Measurements from ENCODE around the gene GPC5. TPM values are rescaled to one million over a fixed set of nuclear protein-coding genes. Genes with fewer than 3 reads are reported as not detected.

The GPC5 gene
- total RNA-seq, 1 experiment from 2014 or later, result 0.21 TPM

DNA sequence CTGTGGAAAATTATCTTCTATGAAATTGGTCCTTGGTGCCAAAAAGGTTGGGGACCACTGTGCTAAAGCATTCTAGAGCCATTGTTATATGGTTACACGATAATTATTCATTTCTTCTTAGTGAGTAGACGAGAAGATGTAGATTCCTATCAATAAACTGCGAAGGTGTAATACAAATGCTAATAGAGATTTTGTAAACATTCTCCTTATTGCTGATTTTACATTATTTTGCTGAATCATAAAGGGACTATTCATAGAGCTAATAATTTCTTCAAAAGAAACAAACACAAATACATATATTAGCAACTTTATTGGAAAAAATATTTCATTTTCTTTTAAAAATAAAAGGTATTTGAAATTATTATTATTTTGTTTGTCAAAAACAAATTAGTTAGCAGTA lies 1005.2 kb downstream of the GPC5 start:
- no peak for DNase-seq (ENCODE audit: low spot score)
- Histone ChIP-seq H3K27ac (ENCODE audit: low read depth, low read length, poor library complexity, severe bottlenecking) (no peak overlapping the region), H3K9me3 (ENCODE audit: low read depth, low read length, poor library complexity, severe bottlenecking) (no peaks in the 10 kb centered on the region), H3K4me3 (ENCODE audit: low read depth, low read length, poor library complexity, severe bottlenecking) (no peak overlapping the region), H3K4me1 (ENCODE audit: insufficient read depth, low read length, poor library complexity, severe bottlenecking) (no peaks in the 10 kb centered on the region), H3K27me3 (replicated peaks; ENCODE audit: insufficient read depth, low read depth, low read length, poor library complexity) (no peaks in the 10 kb centered on the region), H3K36me3 (ENCODE audit: insufficient read depth, low read length, poor library complexity, severe bottlenecking) (no peaks in the 10 kb centered on the region)
- no TSS peak for BruUV-seq (replicated peaks)
- ChIA-PET CTCF (interaction anchor here (0.5 kb wide), 1 partner anchor 479 kb away, joined by 3 read pairs; no protein-coding TSS in a partner anchor), POLR2A (ENCODE audit: low non-redundant PET) (no interaction called here)
- TF ChIP-seq, protein P1, sequence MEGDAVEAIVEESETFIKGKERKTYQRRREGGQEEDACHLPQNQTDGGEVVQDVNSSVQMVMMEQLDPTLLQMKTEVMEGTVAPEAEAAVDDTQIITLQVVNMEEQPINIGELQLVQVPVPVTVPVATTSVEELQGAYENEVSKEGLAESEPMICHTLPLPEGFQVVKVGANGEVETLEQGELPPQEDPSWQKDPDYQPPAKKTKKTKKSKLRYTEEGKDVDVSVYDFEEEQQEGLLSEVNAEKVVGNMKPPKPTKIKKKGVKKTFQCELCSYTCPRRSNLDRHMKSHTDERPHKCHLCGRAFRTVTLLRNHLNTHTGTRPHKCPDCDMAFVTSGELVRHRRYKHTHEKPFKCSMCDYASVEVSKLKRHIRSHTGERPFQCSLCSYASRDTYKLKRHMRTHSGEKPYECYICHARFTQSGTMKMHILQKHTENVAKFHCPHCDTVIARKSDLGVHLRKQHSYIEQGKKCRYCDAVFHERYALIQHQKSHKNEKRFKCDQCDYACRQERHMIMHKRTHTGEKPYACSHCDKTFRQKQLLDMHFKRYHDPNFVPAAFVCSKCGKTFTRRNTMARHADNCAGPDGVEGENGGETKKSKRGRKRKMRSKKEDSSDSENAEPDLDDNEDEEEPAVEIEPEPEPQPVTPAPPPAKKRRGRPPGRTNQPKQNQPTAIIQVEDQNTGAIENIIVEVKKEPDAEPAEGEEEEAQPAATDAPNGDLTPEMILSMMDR (conservative IDR thresholded peaks at IDR 0.05; ENCODE audit: low read depth, low read length), result no peak
- no peak for TF ChIP-seq EZH2 (IDR thresholded peaks at IDR 0.05; ENCODE audit: borderline replicate concordance, low read depth, low read length, poor library complexity, severe bottlenecking)
- intact Hi-C loops (cut with micrococcal nuclease; ENCODE audit: unreplicated experiment), result no loop called here

DNA sequence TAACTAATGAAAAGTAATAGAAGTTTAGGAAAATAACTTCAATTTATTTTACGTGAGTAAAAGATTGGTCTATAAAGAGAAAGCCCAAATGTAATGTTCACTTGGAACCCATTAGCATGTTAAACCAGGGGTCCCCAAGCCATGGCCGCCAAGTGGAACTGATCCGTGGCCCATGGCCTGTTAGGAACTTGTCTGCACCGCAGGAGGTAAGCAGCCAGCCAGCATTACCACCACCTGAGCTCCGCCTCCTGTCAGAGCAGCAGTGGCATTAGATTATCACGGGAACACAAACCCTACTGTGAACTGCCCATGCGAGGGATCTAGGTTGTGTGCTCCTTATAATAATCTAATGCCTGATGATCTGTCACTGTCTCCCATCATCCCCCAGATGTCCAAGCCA lies 1009.4 kb downstream of the GPC5 start:
- Histone ChIP-seq H3K27me3 (replicated peaks; ENCODE audit: insufficient read depth, low read depth, low read length, poor library complexity) (no peaks in the 10 kb centered on the region), H3K36me3 (ENCODE audit: insufficient read depth, low read length, poor library complexity, severe bottlenecking) (no peaks in the 10 kb centered on the region), H3K9me3 (ENCODE audit: low read depth, low read length, poor library complexity, severe bottlenecking) (no peaks in the 10 kb centered on the region), H3K4me1 (ENCODE audit: insufficient read depth, low read length, poor library complexity, severe bottlenecking) (no peaks in the 10 kb centered on the region), H3K4me3 (ENCODE audit: low read depth, low read length, poor library complexity, severe bottlenecking) (no peak overlapping the region), H3K27ac (ENCODE audit: low read depth, low read length, poor library complexity, severe bottlenecking) (no peak overlapping the region)
- CTCF ChIA-PET, result no interaction called here
- no TSS peak for BruUV-seq (replicated peaks)
- intact Hi-C loops (cut with micrococcal nuclease; ENCODE audit: unreplicated experiment), result no loop called here
- POLR2A ChIA-PET (ENCODE audit: low non-redundant PET), result no interaction called here
- DNase-seq (ENCODE audit: low spot score), result no peak
- TF ChIP-seq, protein P1 (conservative IDR thresholded peaks at IDR 0.05; ENCODE audit: low read depth, low read length), result no peak
- no peak for TF ChIP-seq EZH2 (IDR thresholded peaks at IDR 0.05; ENCODE audit: borderline replicate concordance, low read depth, low read length, poor library complexity, severe bottlenecking)

DNA sequence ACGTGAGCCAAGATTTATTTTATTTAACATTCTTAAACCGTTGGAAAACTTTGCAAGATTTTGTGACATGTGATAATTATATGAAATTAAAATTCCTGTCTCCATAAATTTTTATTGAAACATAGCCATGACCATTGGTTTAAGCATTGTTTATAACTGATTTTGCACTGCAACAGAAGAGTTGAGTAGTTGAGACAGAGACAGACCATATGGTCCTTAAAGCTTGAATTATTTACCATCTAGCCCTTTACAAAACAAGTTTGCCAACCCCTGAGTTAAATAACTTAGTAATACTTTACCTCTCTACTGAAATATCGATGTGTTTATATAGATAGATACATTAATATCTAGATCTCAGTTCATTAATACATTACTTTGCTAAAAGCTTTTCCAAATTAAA lies 1014.1 kb downstream of the GPC5 start:
- Histone ChIP-seq H3K36me3 (ENCODE audit: insufficient read depth, low read length, poor library complexity, severe bottlenecking) (no peaks in the 10 kb centered on the region), H3K4me3 (ENCODE audit: low read depth, low read length, poor library complexity, severe bottlenecking) (no peak overlapping the region), H3K4me1 (ENCODE audit: insufficient read depth, low read length, poor library complexity, severe bottlenecking) (no peaks in the 10 kb centered on the region), H3K27me3 (replicated peaks; ENCODE audit: insufficient read depth, low read depth, low read length, poor library complexity) (no peaks in the 10 kb centered on the region), H3K27ac (ENCODE audit: low read depth, low read length, poor library complexity, severe bottlenecking) (no peak overlapping the region), H3K9me3 (ENCODE audit: low read depth, low read length, poor library complexity, severe bottlenecking) (no peaks in the 10 kb centered on the region)
- BruUV-seq (replicated peaks), result no TSS peak
- CTCF ChIA-PET, result no interaction called here
- POLR2A ChIA-PET (ENCODE audit: low non-redundant PET), result no interaction called here
- intact Hi-C loops (cut with micrococcal nuclease; ENCODE audit: unreplicated experiment), result no loop called here
- TF ChIP-seq, protein P1 (conservative IDR thresholded peaks at IDR 0.05; ENCODE audit: low read depth, low read length), result no peak
- TF ChIP-seq EZH2 (IDR thresholded peaks at IDR 0.05; ENCODE audit: borderline replicate concordance, low read depth, low read length, poor library complexity, severe bottlenecking), result no peak
- no peak for DNase-seq (ENCODE audit: low spot score)

Data from A673 (cell line).